Tibial nerve (tissue), 4 donors: ENCODE results near the gene CD151.

Experiments
- CTCF ChIP-seq, 5 experiments: fragments of 200-600 bp in 3 of 5; fragments of 450-650 bp in 2 of 5; sonication (generic) in 3 of 5; IDR thresholded peaks; one replicate each; pipeline ENCODE4 v1.5.1; 2016 to 2019; ENCODE audit warnings: antibody characterized with exemption in 5 of 5, mild to moderate bottlenecking in 3 of 5, moderate library complexity in 2 of 5
- EP300 ChIP-seq, 2 donors: sonication (generic); formaldehyde crosslinking; IDR thresholded peaks; one replicate each; pipeline ENCODE4 v1.6.1; 2017; ENCODE audit warnings: antibody characterized with exemption in 2 of 2, mild to moderate bottlenecking in 1 of 2
- POLR2A ChIP-seq, 2 donors: fragments of 450-650 bp; IDR thresholded peaks; one replicate each; pipeline ENCODE4 v1.6.1; 2017; ENCODE audit warnings: antibody characterized with exemption in 2 of 2, mild to moderate bottlenecking in 2 of 2, moderate library complexity in 2 of 2

- TF ChIP-seq POLR2A (IDR thresholded peaks at IDR 0.05): no peak
- no peak for TF ChIP-seq CTCF (IDR thresholded peaks at IDR 0.05)
- no peak for TF ChIP-seq EP300 (IDR thresholded peaks at IDR 0.05)
Observed at GRCh38 chr11:855330-855674, 22.6 kb downstream of the CD151 start.
